GM12878 (cell line): ENCODE results near the gene SLC6A9. TPM values are rescaled to one million over a fixed set of nuclear protein-coding genes. Genes with fewer than 3 reads are reported as not detected.

Experiments used
- ATAC-seq: fragments of 200-7000 bp; cut with Tn5 transposase; 3 replicates; pipeline ENCODE4 v1.9.1; 2020; ENCODE audit warnings: mild to moderate bottlenecking, moderate library complexity
- BruUV-seq: library from RNA; stranded (reverse); fragments of 400-500 nt; replicated peaks from 2 replicates; lab custom pipeline; 2021; lab: Mats Ljungman, UMichigan
- CTCF ChIA-PET: fragments of 300-600 bp; sonication (Branson Sonifier 250); formaldehyde crosslinking; extraction: SDS; loops from one replicate; lab custom pipeline; 2021; ENCODE audit warnings: inconsistent platforms; lab: Yijun Ruan, JAX
- POLR2A ChIA-PET: fragments of 350-600 bp; formaldehyde crosslinking; extraction: SDS; loops from one replicate; lab custom pipeline; 2021; ENCODE audit warnings: inconsistent platforms; lab: Charles Lee
- RAD21 ChIA-PET: fragments of 300-600 bp; sonication (Branson Sonifier 250); formaldehyde crosslinking; loops from one replicate; lab custom pipeline; 2023; ENCODE audit warnings: antibody characterized with exemption; ENCODE audit not compliant: unreplicated experiment; lab: Charles Lee
- SMC1A ChIA-PET: fragments of 300-600 bp; sonication (Branson Sonifier 250); formaldehyde crosslinking; loops from one replicate; lab custom pipeline; 2023; ENCODE audit not compliant: unreplicated experiment, uncharacterized antibody; lab: Charles Lee
- DNase-seq: peaks from one replicate; pipeline ENCODE4 v3.0.0-alpha.2; 2011; ENCODE audit warnings: low read depth, low spot score
- FAIRE-seq: peaks from 3 replicates; lab custom pipeline; 2011; peaks lifted over from hg19 to GRCh38; lab: Jason Lieb, UNC
- H2AFZ ChIP-seq: 2 replicates; pipeline ENCODE4 v1.6.0; 2011; ENCODE audit warnings: low read depth, low read length, control low read depth; ENCODE audit not compliant: control insufficient read depth
- H3K27ac ChIP-seq: 2 replicates; pipeline ENCODE4 v1.5.1; 2011; ENCODE audit warnings: control low read depth; ENCODE audit not compliant: control insufficient read depth, insufficient read depth
- H3K27me3 ChIP-seq, 2 experiments: replicated peaks in 1 of 2; 2 replicates each; pipeline versions ENCODE4 v1.6.0 to v1.6.1; 2011; ENCODE audit warnings: low read length in 1 of 2; ENCODE audit not compliant: control insufficient read depth in 2 of 2, insufficient read depth in 2 of 2
- H3K36me3 ChIP-seq, 2 experiments: 2 replicates each; pipeline ENCODE4 v1.5.1; 2011; ENCODE audit warnings: low read length in 1 of 2; ENCODE audit not compliant: control insufficient read depth in 2 of 2, insufficient read depth in 2 of 2
- H3K4me1 ChIP-seq: 2 replicates; pipeline ENCODE4 v1.6.1; 2011; ENCODE audit warnings: mild to moderate bottlenecking, low read length, moderate library complexity, mixed read lengths; ENCODE audit not compliant: control insufficient read depth, insufficient read depth
- H3K4me2 ChIP-seq: 2 replicates; pipeline ENCODE4 v1.6.0; 2011; ENCODE audit warnings: control low read depth; ENCODE audit not compliant: control insufficient read depth, insufficient read depth
- H3K4me3 ChIP-seq: fragments of 200-600 bp; sonication (generic); 2 replicates; pipeline ENCODE4 v1.5.1; 2016
- H3K79me2 ChIP-seq: 2 replicates; pipeline ENCODE4 v1.6.0; 2011; ENCODE audit warnings: low read length; ENCODE audit not compliant: control insufficient read depth, insufficient read depth
- H3K9ac ChIP-seq: 2 replicates; pipeline ENCODE4 v1.8.0; 2011; ENCODE audit warnings: low read length, control low read depth, mixed read lengths; ENCODE audit not compliant: control insufficient read depth, insufficient read depth
- H3K9me3 ChIP-seq: replicated peaks from 3 replicates; pipeline ENCODE4 v1.5.1; 2011; ENCODE audit warnings: mild to moderate bottlenecking, low read length; ENCODE audit not compliant: control insufficient read depth, insufficient read depth
- H4K20me1 ChIP-seq: 2 replicates; pipeline ENCODE4 v1.6.0; 2011; ENCODE audit not compliant: control insufficient read depth, insufficient read depth
- DPF2 ChIP-seq: fragments of 450-650 bp; IDR thresholded peaks from 2 replicates; pipeline ENCODE4 v1.6.1; 2017; ENCODE audit warnings: mild to moderate bottlenecking
- IKZF1 ChIP-seq: fragments of 450-650 bp; conservative IDR thresholded peaks from 2 replicates; pipeline ENCODE4 v1.6.1; 2017; ENCODE audit warnings: antibody characterized with exemption, mild to moderate bottlenecking
- IKZF2 ChIP-seq, 2 experiments: fragments of 450-650 bp; IDR thresholded peaks; 2 replicates each; pipeline ENCODE4 v1.6.1; 2017; ENCODE audit warnings: mild to moderate bottlenecking in 2 of 2, moderate library complexity in 2 of 2
- NR2C1 ChIP-seq: fragments of 450-650 bp; IDR thresholded peaks from 2 replicates; pipeline ENCODE4 v1.6.1; 2017; ENCODE audit warnings: antibody characterized with exemption, mild to moderate bottlenecking, moderate library complexity
- POLR2A ChIP-seq: IDR thresholded peaks from 2 replicates; pipeline ENCODE4 v1.6.1; 2011; ENCODE audit warnings: low read depth, mild to moderate bottlenecking, low read length
- POLR2AphosphoS5 ChIP-seq: IDR thresholded peaks from 2 replicates; pipeline ENCODE4 v1.6.1; 2011; ENCODE audit warnings: mild to moderate bottlenecking, low read length, inconsistent platforms
- RBBP5 ChIP-seq: fragments of 200-600 bp; sonication (generic); conservative IDR thresholded peaks from 2 replicates; pipeline ENCODE4 v1.6.1; 2016
- TARDBP ChIP-seq: IDR thresholded peaks from 2 replicates; pipeline ENCODE4 v1.6.1; 2016; ENCODE audit warnings: borderline replicate concordance
- ZBTB4 ChIP-seq: fragments of 450-650 bp; formaldehyde crosslinking; IDR thresholded peaks from 2 replicates; pipeline ENCODE4 v1.4.0; 2022; ENCODE audit warnings: mild to moderate bottlenecking, moderate library complexity
- ZNF384 ChIP-seq: IDR thresholded peaks from 2 replicates; pipeline ENCODE4 v1.6.1; 2012; ENCODE audit warnings: low read depth, mild to moderate bottlenecking, low read length, improper control_type of control experiment, borderline replicate concordance
- ZNF622 ChIP-seq: fragments of 450-650 bp; IDR thresholded peaks from 2 replicates; pipeline ENCODE4 v1.6.1; 2017; ENCODE audit warnings: mild to moderate bottlenecking, inconsistent platforms
- WGBS: methylation state at CpG from one replicate; pipeline ENCODE4 v1.1.6; 2016; ENCODE audit warnings: low lambda C conversion rate; ENCODE audit not compliant: insufficient replicate concordance, insufficient coverage; ENCODE audit errors: missing lambda C conversion rate; 5-methylcytosine and 5-hydroxymethylcytosine counted together
- in situ Hi-C: fragments of 300-500 bp; cut with MboI; formaldehyde crosslinking; loops from 9 replicates; pipeline ENCODE4 v1.14.3; 2018; ENCODE audit warnings: mixed read lengths
- intact Hi-C: fragments of 100-400 bp; cut with micrococcal nuclease; formaldehyde crosslinking; loops from one replicate; pipeline ENCODE4 v1.14.2; 2022; ENCODE audit not compliant: unreplicated experiment
- polyA plus RNA-seq, 11 experiments: library from polyadenylated mRNA; depleted of rRNA in 4 of 11; unstranded in 6 of 11; stranded (reverse) in 5 of 11; fragments of >200 nt; fragmentation: Nextera tagmentation in 4 of 11; fragmentation: Illumina TruSeq in 1 of 11; extraction: Ambion mirVana in 4 of 11; extraction: Trizol in 1 of 11; gene quantifications; 1 replicate in 1 of 11; 2 replicates in 10 of 11; pipeline versions ENCODE4 v1.2.1 to v1.2.3, GENCODE V29; 2011 to 2016; ENCODE audit warnings: inconsistent platforms in 2 of 11, missing spikeins in 2 of 11, low read depth in 1 of 11
- total RNA-seq, 4 experiments: library from RNA; depleted of rRNA in 3 of 4; stranded (reverse); fragments of >200 nt in 3 of 4; fragmentation: Illumina TruSeq in 1 of 4; extraction: Trizol in 1 of 4; gene quantifications; 2 replicates each; pipeline versions ENCODE4 v1.2.1 to v1.2.3, GENCODE V29; 2013 to 2021

SLC6A9 gene
- total and polyA plus RNA-seq, 10 of the 15 experiments (the other 5 are each of a cell fraction or from before 2014, with no cell fraction given): 0.02 to 2.0 (median 0.63) TPM

GRCh38 chr1:43991200-43991475, 40.1 kb downstream of the SLC6A9 start:
- 2% methylated on average over 10 of the region's 10 CpGs for WGBS
- H3K4me2 ChIP-seq: peak overlapping the region; percentile 23
- H3K4me1 ChIP-seq: peaks cover 17% of the 10 kb centered on the region
- BruUV-seq: no TSS peak
- no peaks in the 10 kb centered on the region for H3K9me3 ChIP-seq
- intact Hi-C loops: loop anchor here (5.0 kb wide), 1 partner anchor 41 kb away; the partner anchor contains the start of gene SLC6A9
- in situ Hi-C loops: no loop called here
- TF ChIP-seq ZNF384 (no peak), ZBTB4 (no peak), DPF2 (no peak), RBBP5 (no peak), TARDBP (no peak), POLR2AphosphoS5 (0 out of 2 replicates have a peak, but pooled peaks have one; percentile 30), ZNF622 (no peak), IKZF1 (0 out of 2 replicates have a peak, but pooled peaks have one; percentile 22), IKZF2 (IDR thresholded peaks at IDR 0.05) (0 out of 4 replicates have a peak, but pooled peaks of 1 of the 2 experiments have one; percentile 8), POLR2A (no peak), NR2C1 (no peak)
- peak overlapping the region; percentile 72 for H3K4me3 ChIP-seq
- no peak for FAIRE-seq
- DNase-seq: no peak
- H4K20me1 ChIP-seq: no peaks in the 10 kb centered on the region
- ChIA-PET RAD21 (interaction anchor here (0.6 to 1.6 kb wide), 2 partner anchors 16 to 47 kb away, joined by 3 to 4 read pairs; no protein-coding TSS in a partner anchor), SMC1A (interaction anchor here (0.9 kb wide), 1 partner anchor 15 kb away, joined by 3 read pairs; no protein-coding TSS in a partner anchor), POLR2A (interaction anchor here (0.9 to 1.7 kb wide), 2 partner anchors 16 kb away, joined by 5 to 6 read pairs; partner anchors contain the start of gene ATP6V0B), CTCF (interaction anchor here (1.1 to 2.5 kb wide), 3 partner anchors 15 to 227 kb away, joined by 3 to 23 read pairs (median 4); no protein-coding TSS in a partner anchor)
- H3K79me2 ChIP-seq: no peaks in the 10 kb centered on the region
- H2AFZ ChIP-seq: peak overlapping the region; percentile 91
- H3K27ac ChIP-seq: peak overlapping the region; percentile 42; the same call in 1 of the 2 replicates
- H3K27me3 ChIP-seq: no peaks in the 10 kb centered on the region
- ATAC-seq: no peak
- no peaks in the 10 kb centered on the region; a peak in 1 of 4 replicates for H3K36me3 ChIP-seq
- H3K9ac ChIP-seq: peak overlapping the region; percentile 39; the same call in 1 of the 2 replicates
